Kidney epithelial cell (primary cell): ENCODE measurements around the gene RHBDF2. TPM values are rescaled to one million over a fixed set of nuclear protein-coding genes. Genes with fewer than 3 reads are reported as not detected.

Experiments used
- DNase-seq: peaks from one replicate; pipeline ENCODE4 v3.0.0-alpha.2; 2010; ENCODE audit warnings: low read depth
- H3K27me3 ChIP-seq: 2 replicates; pipeline ENCODE4 v1.6.0; 2011; ENCODE audit warnings: low read length; ENCODE audit not compliant: control insufficient read depth, insufficient read depth
- H3K36me3 ChIP-seq: 2 replicates; pipeline ENCODE4 v1.5.1; 2011; ENCODE audit warnings: low read length; ENCODE audit not compliant: control insufficient read depth, insufficient read depth
- H3K4me3 ChIP-seq: 2 replicates; pipeline ENCODE4 v1.5.1; 2011; ENCODE audit warnings: low read depth, mild to moderate bottlenecking, control low read depth, low read length
- total RNA-seq: library from RNA; depleted of rRNA; stranded (reverse); fragments of >200 nt; gene quantifications from 2 replicates; pipeline ENCODE4 v1.2.3, GENCODE V29; 2015
- TF ChIP-seq, protein P1 (sequence below): IDR thresholded peaks from 2 replicates; pipeline ENCODE4 v1.5.1; 2011; ENCODE audit warnings: mild to moderate bottlenecking, moderate library complexity, low read length, control low read depth, inconsistent platforms; ENCODE audit not compliant: insufficient read depth, poor library complexity, severe bottlenecking

Gene RHBDF2
- total RNA-seq, 1 donor from 2014 or later, result 101 TPM

DNA sequence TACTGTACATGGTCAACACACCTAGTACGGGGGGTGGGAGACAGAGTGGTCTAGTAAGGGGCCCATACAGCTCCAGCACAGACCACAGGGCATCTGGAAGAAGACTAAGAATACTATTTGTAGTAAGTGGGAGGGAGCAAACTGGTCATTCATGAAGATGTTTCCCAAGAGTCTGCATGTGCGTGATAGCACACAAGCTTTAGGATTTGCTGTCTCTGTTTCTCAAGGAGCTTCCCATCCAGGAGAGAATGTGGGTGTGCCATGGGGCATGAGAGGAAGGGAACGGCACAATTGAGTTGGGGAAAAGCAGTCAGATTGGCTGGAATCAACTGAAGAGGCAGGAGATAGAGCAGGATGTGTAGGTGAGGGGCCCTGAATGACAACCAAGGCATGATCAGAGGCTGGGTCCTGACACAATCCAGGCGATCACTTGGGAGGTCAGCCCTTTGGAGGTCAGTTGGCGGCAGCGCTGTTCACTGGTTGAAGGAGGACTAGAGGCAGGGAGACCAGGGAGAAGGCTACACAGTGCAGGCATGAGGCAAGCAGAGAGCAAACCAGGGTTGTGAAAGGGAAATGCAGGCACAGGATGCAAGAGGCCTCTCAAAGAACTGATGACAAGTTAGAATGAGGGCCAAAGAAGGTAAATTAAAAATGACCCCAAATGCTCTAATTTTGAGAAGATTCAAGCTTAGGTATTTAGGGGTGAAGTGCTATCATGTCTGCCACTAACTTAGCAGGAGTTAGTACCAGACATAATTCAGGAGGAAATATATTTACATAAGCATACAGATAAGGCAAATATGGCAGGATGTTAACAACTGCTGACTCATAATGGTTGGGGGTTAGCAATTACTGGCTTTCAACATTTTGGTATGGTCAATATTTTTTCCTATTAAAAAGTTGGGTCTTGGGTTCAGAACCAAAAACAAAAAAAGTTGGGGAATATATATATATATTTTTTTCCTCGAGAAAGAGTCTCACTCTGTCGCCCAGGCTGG, 58.6 kb downstream of the RHBDF2 start:
- TF ChIP-seq, protein P1, sequence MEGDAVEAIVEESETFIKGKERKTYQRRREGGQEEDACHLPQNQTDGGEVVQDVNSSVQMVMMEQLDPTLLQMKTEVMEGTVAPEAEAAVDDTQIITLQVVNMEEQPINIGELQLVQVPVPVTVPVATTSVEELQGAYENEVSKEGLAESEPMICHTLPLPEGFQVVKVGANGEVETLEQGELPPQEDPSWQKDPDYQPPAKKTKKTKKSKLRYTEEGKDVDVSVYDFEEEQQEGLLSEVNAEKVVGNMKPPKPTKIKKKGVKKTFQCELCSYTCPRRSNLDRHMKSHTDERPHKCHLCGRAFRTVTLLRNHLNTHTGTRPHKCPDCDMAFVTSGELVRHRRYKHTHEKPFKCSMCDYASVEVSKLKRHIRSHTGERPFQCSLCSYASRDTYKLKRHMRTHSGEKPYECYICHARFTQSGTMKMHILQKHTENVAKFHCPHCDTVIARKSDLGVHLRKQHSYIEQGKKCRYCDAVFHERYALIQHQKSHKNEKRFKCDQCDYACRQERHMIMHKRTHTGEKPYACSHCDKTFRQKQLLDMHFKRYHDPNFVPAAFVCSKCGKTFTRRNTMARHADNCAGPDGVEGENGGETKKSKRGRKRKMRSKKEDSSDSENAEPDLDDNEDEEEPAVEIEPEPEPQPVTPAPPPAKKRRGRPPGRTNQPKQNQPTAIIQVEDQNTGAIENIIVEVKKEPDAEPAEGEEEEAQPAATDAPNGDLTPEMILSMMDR, result no peak
- no peaks in the 10 kb centered on the region for H3K36me3 ChIP-seq
- no peak overlapping the region for H3K4me3 ChIP-seq
- H3K27me3 ChIP-seq, result no peaks in the 10 kb centered on the region
- no peak for DNase-seq

DNA sequence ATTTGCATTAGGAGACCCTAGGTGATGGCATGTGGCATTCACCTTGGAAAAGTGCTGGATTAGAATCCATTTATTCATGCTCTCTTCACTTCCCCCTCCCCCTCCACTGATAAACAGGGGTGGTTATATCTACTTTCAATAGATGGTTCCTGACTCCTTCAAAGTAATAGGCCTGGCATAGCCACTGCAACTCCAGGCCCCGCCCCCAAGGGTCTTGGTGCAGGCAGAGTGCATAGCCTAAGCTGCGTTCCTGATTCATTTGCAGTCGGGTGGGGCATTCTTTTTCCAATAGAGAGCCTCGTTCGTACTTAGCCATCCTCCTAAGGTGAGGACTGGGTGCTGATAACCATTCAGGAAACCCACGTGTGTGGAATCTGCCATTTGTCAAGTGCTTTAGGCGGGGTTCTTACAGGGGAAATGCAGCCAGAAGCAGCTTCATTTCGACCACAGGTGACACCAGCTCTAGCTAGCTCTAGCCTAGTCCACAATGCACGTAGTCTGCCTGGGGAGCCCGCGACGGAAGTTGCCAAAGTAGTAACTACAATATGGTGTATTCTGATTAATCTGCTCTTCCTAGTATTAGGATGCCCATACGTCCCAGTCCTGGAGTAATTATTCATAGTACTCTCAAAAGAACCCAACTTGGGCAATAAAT, 59.4 kb downstream of the RHBDF2 start:
- Histone ChIP-seq H3K4me3 (no peak overlapping the region), H3K36me3 (no peaks in the 10 kb centered on the region), H3K27me3 (no peaks in the 10 kb centered on the region)
- TF ChIP-seq, protein P1, result no peak
- no peak for DNase-seq

DNA sequence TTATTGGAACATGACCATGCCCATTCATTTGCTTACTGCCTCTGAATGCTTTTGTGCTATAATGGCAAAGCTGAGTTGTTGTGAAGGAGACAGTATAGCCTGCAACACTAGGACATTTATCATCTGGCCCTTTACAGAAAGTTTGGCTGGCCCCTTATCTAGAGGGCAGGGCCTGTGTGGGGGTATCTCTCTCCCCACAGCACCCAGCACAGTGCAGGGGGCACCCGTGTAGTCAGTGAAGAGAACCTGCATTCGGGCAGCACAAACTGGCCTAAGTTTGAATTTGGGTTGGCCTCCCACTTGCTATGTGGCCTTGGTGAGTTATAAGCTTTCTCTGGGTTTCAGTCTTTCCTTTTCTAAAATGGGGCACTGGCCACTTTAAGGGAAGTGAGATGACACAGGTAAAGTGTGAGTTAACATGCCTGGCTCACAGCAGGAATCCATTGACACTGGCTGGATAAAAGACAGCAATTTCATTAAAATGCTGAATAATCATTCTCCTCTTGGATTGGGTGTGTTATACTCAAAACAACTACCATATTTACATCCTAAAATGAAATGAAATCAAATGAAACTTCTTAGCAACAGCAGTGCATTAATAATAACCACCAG, 60.4 kb downstream of the RHBDF2 start:
- H3K4me3 ChIP-seq, result no peak overlapping the region
- H3K27me3 ChIP-seq, result no peaks in the 10 kb centered on the region
- no peaks in the 10 kb centered on the region for H3K36me3 ChIP-seq
- no peak for DNase-seq
- TF ChIP-seq, protein P1, result no peak

DNA sequence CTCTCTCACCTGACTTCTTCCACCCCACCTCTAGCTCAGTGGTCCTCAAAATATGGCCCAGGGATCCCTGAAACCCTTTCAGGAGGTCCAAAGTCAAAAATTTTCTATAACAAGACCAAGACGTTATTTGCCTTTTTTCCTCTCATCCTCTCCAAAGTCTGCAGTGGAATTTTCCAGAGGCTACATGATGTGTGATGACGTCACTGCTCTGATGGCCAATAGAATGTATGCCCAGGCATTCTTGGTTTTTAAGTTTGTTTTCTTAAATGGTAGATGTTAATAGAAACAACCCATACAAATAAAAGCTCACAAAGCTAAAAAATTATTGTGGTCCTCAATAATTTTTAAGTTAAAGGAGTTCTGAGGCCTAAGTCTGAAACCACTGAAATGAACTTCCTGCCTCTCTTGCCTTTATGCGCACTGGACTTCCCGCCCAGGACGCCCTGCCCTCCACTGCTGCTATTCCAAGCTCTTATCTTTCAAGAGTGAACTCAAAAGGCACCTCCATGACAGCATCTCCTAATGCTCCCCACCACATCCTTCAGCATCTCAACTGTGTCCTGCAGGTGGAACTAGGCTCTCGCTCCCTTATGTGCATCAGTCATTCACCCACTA, 61.8 kb downstream of the RHBDF2 start:
- Histone ChIP-seq H3K27me3 (no peaks in the 10 kb centered on the region), H3K4me3 (no peak overlapping the region), H3K36me3 (no peaks in the 10 kb centered on the region)
- DNase-seq, result no peak
- TF ChIP-seq, protein P1, result no peak

DNA sequence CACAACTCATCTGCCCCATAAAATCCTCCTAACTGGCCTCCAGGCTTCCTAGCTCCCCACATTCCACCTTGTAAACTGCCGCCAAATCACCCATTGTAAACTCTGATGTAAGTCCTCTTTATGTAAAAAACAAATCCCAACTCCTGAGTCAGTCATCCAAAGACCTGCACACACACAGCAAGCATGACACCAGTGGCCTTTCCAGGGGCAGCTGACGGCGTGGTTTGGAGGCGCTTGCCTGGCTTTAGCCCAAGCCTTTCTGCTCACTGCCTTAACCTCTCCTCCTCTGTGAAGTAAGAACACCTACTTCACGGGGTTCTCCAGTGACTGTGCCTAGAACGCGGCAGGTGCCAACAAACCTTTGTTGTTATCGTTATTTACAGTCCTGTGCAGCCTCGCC, 62.3 kb downstream of the RHBDF2 start:
- H3K4me3 ChIP-seq, result no peak overlapping the region
- TF ChIP-seq, protein P1, result no peak
- no peaks in the 10 kb centered on the region for H3K27me3 ChIP-seq
- H3K36me3 ChIP-seq, result no peaks in the 10 kb centered on the region
- DNase-seq, result no peak
